ENCODE results near the gene CCDC177. TPM values are rescaled to one million over a fixed set of nuclear protein-coding genes. Genes with fewer than 3 reads are reported as not detected.

Gene CCDC177
- total RNA-seq, 1 donor from 2014 or later = not detected

DNA sequence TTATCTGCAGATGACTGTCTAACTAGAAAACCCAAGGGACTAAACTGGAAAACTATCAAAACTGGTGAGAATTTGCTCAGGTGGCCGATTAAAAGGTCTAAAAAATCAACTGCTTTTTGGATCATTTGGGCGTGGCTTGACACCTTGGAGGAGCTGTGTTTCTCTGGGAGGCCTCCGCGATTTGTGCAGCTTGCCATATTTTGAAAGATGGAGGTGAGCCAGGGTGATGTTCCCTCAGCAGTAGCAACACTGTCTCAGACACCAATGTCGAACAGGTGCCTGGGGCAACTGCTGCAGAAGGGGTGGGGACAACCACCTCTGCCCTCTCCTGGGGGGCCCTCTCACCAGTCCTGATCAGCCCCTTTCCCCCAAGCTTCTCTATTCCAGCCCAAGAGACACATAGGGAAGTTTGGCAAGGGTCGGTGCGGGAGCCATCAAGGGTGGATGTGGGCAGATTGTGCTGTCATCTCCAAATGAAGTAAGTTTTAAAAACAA lies 3.8 kb downstream of the CCDC177 start:
- intact Hi-C loops (cut with micrococcal nuclease) = loop anchor here (5.0 kb wide), 1 partner anchor 309 kb away; the partner anchor contains the start of gene GALNT16

DNA sequence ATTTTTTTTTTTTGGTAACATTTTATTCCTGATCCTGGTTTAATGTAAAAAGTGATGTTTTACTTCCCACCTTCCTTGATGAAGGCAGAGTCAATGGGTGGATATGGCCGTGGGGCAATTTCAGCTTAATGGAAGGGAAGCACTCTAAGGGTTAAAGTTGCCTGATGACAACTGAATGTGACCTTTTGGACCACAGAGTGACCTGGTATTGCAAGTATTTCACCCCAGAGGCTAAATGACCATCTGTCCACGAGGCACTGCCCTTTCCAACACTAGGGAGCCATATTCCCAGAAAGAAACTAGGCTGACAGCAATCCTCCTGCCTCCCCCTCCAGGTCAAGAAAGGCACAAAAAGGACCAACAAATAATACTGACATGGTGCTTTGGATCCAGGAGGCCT lies 4.8 kb downstream of the CCDC177 start:
- intact Hi-C loops (cut with micrococcal nuclease) = loop anchor here (5.0 kb wide), 1 partner anchor 308 kb away; the partner anchor contains the start of gene GALNT16

DNA sequence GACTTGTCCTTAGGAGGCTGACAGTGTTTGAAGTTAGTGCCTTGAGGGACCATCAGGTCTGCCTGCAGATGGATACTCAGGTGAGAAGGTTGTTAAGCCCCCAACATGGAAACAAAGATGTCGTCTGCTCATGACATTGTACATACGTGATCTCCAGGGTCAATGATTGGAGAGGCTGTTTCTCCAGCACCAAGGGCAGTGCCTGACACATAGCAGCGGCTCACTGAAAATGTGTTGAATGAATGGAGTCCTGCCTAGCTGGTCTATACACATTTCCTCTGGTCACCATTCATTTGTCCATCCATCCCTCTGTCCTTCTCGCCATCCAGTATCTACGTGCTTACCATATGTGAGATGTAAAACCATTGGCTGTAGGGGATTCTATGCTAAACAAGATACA lies 7.1 kb downstream of the CCDC177 start:
- intact Hi-C loops (cut with micrococcal nuclease) = no loop called here

DNA sequence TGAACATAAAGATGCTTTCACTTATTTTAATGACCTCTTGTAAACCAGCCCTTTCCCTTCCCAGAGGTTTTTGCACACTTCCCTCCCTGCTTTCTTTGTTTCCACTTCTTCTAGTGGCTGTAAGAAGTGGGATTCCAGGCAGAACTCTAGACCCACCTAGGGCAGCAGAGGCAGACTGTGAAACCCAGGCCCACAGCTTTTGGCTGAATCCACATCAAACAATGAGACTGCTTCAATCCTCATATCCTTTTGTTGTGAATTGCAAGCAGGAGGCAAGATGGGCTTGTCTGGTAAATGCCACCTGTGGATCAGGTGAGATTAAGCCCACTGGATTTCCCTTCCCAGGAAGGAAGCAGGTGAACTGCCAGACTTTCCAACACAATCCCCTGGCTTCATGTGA lies 12.8 kb downstream of the CCDC177 start:
- intact Hi-C loops (cut with micrococcal nuclease) = no loop called here

DNA sequence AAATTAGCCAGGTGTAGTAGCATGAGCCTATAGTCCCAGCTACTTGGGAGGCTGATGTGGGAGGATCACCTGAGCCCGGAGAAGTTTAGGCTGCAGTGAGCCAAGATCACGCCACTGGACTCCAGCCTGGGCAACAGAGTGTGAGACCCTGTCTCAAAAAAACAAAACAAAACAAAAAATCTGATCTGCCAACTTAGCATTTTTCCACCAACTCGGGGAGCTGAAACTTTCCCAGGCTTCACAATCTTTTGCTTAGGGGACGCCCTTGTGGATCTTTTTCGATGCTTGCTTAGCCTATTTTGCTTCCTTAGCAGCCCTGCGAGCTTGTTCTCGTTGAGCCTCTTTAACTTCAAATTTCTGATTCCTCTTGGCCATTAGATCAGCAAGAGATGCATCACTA lies 13.8 kb downstream of the CCDC177 start:
- intact Hi-C loops (cut with micrococcal nuclease) = no loop called here

DNA sequence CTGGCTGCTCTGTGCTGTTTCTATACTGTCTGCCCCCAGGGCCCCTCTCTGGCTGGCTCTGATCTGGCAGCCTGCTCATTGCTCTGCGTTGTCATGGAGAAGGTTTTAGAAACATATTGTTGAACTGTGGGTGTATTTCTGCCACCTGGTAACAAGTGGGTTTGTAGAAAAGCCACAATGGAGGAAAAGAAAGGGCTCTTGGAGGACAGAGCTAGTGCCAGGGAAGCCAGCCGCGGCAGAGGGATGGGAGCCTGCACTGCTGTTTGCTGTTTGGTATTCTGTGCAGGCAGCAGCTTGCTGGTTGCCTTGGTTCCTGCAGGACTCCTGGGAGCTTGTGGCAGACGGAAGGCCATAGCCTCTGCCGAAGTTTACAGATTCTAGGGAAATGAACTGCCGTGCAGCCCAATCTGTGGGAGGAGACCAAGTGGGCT lies 15.1 kb downstream of the CCDC177 start:
- intact Hi-C loops (cut with micrococcal nuclease) = no loop called here

DNA sequence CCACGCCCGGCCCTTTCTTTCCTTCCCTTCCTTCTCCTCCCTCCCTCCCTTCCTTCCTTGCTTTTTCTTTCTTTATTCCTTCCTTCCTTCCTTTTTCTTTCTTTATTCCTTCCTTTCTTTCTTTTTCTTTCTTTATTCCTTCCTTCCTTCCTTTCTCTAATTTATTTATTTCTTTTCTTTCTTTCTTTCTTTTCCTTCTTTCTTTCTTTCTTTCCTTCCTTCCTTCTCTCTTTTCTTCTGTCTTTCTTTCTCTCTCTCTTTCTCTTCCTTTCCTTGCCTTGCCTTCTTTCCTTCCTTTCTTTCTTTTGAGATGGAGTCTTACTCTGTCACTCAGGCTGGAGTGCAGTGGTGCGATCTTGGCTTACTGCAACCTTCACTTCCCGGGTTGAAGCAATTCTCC lies 15.9 kb downstream of the CCDC177 start:
- intact Hi-C loops (cut with micrococcal nuclease) = no loop called here

DNA sequence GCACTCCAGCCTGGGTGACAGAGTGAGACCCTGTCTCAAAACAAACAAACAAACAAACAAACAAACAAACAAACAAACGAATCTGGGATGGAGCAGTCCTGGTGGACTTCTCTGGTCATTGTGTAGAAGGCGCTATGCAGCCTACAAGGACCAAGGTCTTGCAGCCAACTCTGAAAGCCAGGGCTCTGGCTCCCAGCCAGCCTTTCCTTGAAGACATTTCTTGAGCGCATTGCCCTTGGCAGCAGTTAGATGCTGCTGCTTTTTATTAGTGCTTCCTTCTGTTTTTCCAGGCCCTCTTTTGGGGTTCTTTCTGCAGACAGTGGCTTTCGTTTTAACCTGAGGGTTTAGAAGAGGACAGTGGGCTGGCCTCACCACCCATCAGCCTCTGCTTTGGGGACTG lies 20.2 kb downstream of the CCDC177 start:
- intact Hi-C loops (cut with micrococcal nuclease) = no loop called here

DNA sequence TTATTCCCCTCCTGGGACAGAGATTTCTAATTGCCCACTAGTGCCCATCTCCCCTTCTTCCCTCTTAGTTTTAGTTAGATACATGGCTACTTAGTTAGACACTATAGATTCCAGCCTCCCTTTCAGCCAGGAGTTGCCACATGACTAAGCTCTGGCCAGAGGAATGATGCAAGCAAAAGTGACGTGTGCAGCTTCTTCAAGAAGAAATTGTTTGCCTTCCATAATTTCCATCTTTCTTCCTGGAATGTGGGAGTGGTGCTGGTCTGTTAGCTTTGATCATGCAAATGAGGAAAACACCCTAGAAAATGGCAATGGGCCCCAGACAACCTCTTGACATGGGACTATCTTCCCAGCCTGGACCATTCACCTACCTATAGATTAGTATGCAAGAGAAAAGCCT lies 21.4 kb downstream of the CCDC177 start:
- intact Hi-C loops (cut with micrococcal nuclease) = no loop called here

DNA sequence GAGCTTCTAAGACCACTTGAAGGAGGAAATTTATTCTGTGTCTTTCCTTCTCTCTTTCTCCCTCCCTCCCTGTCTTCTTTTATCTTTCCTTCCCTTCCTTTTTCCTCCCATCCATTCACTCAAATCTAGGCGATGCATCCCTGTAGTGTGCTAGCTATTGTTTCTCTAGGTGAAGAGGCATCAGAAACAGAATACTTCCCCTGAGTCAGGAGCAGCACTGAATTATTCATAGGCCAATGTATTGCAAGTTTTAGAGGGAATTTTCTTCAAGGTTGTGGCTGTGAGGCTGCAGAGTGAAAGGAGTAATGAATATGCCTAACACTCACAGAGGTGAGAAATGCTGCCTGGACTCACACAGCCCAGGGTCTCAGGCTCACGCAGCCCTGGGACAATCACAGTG lies 23.2 kb downstream of the CCDC177 start:
- intact Hi-C loops (cut with micrococcal nuclease) = no loop called here

DNA sequence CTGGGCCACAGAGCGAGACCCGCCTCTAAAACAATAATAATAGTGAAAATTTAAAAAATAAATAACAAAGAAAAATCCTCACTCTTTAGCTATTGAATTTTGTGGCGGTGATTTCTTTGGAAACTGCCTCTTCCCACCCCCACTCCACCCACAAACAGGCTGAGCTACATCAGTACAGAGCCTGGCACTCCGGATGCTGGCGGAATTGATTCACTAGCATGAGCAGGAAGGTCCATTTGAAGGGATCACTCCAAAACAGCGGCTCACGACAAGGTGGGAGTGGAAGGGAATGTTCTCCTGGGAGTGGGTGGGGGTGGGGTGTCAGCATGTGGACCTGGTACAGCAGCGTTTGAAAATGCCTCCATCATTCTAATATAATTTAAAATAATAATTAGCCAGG lies 26.1 kb downstream of the CCDC177 start:
- intact Hi-C loops (cut with micrococcal nuclease) = no loop called here

DNA sequence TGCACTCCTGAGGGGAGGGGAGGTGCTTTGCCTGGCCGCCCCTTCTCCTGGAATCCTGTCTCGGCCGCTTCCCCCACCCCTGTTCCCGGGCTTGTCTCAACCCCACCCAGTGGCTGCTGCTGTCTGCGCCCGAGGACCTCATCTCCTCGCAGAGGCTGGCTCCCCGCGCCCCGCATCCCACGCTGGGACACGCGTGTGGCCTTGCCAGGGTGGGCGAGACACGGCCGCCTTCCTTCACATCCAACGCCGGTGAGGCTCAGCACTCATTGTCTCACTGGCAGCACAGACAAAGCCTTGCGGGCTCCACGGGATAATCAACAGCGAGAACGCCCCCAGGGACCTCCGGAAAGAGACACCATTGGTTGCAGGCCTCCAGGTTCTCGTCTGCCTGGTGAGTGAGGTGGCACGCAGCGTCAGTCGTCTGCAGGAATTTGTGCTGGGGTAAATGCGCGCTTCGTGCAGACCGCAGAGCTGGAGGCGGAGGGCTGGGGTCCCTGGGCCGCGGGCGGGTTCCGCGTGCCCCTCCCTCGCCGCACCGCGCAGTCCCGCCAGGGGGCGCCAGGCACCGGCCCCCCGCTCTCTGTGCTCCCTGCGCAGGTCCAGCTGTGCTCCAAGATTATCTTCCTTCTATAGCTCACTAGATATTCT lies 26.8 kb downstream of the CCDC177 start:
- intact Hi-C loops (cut with micrococcal nuclease) = no loop called here

DNA sequence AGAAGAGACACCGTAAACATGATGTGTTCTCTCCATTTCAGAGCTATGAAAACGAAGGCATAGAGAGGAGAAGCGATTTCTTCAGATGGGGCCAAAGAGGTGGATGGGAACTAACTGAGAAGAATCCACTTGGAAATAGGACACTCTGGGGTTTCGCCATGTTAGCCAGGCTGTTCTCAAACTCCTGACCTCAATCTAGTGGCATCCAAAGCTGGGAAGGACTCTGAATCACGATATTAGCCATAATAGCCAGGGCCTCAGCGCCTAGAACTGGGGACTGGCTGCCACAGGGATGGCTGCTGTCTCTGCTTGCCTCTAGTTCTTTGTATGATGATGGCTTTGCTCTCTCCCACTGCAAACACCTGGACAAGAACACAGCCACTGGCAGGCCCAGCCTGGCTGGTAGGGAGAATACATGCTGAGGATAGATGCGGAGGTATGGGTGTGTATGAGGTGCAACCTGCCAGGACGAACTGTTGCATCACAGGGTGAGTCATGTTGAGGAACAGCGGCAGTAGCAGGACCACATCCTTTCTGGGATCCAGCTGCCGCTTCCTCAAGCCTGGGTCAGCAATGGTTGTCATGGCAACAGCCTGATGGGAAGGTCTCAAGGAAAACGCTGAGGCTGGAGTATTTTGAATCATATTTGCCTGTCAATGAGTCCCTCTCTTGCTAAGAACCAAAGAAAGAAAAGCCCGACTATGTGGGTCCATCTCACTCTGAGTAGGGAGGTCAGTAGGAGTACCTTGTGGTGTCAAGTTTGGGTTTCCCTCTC lies 31.1 kb downstream of the CCDC177 start:
- intact Hi-C loops (cut with micrococcal nuclease) = no loop called here

DNA sequence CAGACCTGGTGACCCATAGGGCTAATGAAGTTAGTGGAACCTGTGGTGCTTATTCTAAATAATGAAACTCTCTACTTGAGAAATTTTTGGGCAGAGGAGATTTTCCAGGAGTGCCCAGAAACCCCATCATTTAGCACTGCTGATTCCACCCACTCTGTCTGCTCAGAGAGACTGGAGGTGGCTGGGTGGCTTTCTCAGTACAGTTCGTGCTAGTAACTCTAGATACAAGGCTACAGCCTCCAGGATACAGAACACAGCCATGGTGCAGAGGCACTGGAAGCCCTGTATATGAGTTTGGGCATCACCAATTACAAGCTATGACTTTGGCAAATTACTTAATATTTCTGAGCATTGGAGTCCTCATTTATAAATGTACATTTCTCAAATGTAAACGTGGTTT lies 32.4 kb downstream of the CCDC177 start:
- intact Hi-C loops (cut with micrococcal nuclease) = no loop called here

DNA sequence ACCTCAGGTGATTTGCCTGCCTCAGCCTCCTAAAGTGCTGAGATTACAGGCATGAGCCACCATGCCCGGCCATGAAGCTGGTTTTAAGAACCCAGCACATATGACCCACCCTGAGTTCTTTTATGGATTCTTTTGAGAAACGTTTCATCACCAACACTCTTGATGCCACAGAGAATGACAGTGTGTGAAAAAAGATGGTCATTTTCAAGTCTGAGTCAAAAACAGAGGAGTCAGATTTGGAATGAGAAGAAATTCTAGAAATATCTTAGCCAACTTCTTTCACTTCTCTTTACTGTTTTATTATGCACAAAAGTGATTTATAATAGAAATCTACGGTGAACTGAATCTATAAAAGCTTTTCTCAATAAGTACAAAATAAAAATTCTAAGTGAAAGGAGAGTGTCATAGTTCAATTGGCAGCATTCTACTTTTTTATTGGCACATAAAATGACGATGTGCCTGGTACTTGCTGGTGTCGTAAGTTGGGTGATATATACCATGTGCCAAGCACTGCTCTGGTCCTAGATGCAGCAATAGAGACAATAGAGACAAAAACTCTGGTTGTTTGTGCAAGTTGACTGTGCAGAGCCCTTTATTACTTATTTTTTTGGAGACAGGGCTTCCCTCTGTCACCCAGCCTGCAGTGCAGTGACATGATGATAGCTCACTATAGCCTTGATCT lies 33.9 kb downstream of the CCDC177 start:
- intact Hi-C loops (cut with micrococcal nuclease) = no loop called here

DNA sequence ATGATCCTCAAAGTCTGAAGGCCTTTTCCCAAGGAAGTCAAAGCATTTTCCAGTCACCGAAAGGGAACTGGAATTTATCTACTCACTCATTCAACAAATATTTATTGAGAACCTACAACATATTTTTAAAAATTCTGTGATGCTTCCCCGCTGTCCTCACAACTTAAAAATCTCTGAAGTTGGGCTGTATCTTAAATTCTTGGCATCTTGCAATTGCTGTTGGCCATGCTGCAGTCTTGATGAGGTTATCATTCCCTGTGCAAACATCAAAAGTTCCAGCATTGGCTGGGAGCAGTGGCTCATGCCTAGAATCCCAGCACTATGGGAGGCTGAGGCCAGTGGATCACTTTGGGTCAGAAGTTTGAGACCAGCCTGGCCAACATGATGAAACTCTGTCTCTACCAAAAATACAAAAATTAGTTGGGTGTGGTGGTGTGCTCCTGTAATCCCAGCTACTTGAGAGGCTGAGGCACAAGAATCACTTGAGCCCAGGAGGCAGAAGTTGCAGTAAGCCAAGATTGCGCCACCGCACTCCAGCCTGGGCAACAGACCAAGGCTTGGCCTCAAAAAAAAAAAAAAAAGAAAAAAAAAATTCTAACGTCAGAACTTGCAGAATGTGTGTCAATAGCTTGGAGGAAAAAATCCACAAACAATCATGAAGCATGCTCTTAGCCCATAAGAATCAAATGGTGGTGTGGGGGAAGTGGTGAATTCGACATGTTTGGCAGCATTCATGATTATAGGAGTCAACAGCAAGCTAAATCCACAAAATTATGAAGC lies 34.9 kb downstream of the CCDC177 start:
- intact Hi-C loops (cut with micrococcal nuclease) = no loop called here

DNA sequence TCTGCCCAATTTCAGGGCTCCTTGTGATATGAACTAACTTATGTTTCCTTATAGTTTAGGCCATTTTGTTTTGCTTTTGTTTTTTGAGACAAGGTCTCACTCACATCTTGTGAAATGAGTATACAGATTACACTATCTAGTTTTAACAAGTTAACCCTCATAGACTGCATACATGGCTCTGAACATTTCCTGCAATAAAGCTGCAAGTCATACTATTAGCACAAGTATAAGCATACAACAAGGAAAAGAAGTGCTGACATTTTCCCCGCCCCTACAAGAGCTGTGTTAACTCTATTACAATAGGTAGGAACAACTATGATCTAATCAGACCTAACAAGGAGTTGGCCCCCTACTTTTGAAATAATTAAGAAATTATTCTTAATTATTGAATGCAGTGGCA lies 35.9 kb downstream of the CCDC177 start:
- intact Hi-C loops (cut with micrococcal nuclease) = no loop called here

DNA sequence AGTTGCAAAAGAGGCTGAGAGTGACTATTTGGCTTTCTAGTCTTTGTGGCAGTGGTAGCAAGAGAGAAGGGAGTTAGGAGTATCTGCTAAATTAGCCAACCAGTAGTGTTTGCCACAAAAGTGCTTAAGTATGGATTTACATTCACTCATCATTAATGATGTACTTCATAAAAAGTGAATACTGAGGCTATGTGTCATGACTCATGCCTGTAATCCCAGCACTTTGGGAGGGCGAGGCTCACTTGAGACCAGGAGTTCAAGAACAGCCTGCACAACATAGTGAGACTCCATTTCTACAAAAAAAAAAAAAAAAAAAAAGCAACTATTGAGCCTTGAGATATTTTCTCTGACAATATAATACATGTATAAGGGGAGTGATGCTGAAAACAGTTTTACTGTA lies 36.8 kb downstream of the CCDC177 start:
- intact Hi-C loops (cut with micrococcal nuclease) = no loop called here

DNA sequence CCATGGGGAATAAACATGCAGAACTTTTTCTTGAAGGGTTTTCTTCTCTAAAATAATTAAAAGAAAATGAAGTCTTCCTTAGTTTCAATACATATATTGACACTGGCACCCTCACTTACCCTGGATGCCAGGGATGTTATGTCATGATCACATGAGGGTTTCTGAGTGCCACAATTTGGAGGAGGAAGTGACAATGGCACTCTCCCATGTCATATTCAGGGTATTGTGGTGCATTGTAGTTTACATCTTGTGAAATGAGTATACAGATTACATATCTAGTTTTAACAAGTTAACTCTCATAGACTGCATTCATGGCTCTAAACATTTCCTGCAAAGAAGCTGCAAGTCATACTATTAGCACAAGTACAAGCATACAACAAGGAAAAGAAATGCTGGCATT lies 37.7 kb downstream of the CCDC177 start:
- intact Hi-C loops (cut with micrococcal nuclease) = no loop called here

DNA sequence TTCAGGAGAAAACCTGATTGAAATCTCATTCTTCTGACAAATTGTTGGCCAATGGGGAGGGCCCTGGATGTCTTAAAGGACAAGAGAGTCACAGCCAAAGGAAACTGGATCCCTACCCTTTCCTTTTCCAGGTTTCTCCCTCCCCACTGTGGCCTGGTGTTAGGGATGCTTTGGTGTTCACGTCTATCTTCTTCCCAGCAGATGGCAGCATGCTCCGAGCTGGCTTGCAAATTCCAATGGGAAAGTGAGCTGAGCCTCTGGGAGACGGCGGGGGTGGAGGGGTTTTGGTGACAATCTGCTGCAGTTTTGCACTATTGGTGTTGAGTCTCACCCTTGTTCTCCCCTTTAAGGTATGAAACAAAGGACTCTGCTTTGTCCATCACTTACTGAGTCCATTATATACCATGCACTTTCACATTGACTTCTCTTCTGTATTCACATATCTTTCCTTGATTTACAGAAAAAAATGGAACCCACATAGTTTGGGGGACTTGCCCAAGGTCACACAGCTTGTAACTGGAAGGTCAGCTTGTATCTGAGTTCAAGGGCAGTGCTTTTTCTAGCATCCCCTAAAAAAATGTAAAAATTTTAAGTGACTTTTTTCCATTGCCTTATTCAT lies 39.3 kb downstream of the CCDC177 start:
- intact Hi-C loops (cut with micrococcal nuclease) = no loop called here
